Ascending aorta (tissue), 2 donors: ENCODE data around the gene GEMIN7. TPM values are rescaled to one million over a fixed set of nuclear protein-coding genes. Genes with fewer than 3 reads are reported as not detected.

Source experiments
- DNase-seq, 2 donors: peaks; one replicate each; pipeline ENCODE4 v3.0.0-alpha.2; 2019; ENCODE audit warnings: low spot score in 2 of 2
- H3K27ac ChIP-seq, 2 donors: fragments of 200-600 bp; sonication (generic); one replicate each; pipeline ENCODE4 v1.5.1; 2016 to 2017; ENCODE audit warnings: mild to moderate bottlenecking in 1 of 2
- H3K27me3 ChIP-seq: fragments of 200-600 bp; sonication (generic); one replicate; pipeline ENCODE4 v1.5.1; 2017
- H3K36me3 ChIP-seq, 2 donors: fragments of 200-600 bp; sonication (generic); one replicate each; pipeline ENCODE4 v1.5.1; 2016
- H3K4me1 ChIP-seq, 2 donors: fragments of 200-600 bp; sonication (generic); one replicate each; pipeline ENCODE4 v1.5.1; 2016 to 2017; ENCODE audit warnings: mild to moderate bottlenecking in 1 of 2
- H3K4me3 ChIP-seq, 2 donors: fragments of 200-600 bp; sonication (generic); one replicate each; pipeline ENCODE4 v1.5.1; 2016 to 2017; ENCODE audit warnings: mild to moderate bottlenecking in 1 of 2
- H3K9me3 ChIP-seq, 2 donors: fragments of 200-600 bp; sonication (generic); one replicate each; pipeline ENCODE4 v1.5.1; 2016
- CTCF ChIP-seq, 3 experiments: fragments of 200-600 bp in 2 of 3; fragments of 450-650 bp in 1 of 3; sonication (generic) in 2 of 3; IDR thresholded peaks; one replicate each; pipeline ENCODE4 v1.5.1; 2016 to 2019; ENCODE audit warnings: antibody characterized with exemption in 3 of 3, mild to moderate bottlenecking in 1 of 3, moderate library complexity in 1 of 3
- intact Hi-C: fragments of 100-400 bp; cut with DNase I; formaldehyde crosslinking; loops from one replicate; pipeline ENCODE4 v1.15.1; 2023
- total RNA-seq: library from RNA; depleted of rRNA; stranded (reverse); fragments of >200 nt; gene quantifications from one replicate; pipeline ENCODE4 v1.1.0, GENCODE V29; 2016

GEMIN7 gene
- total RNA-seq, 1 donor from 2014 or later: 48.2 TPM

- H3K4me1 ChIP-seq: no peaks in the 10 kb centered on the region
- H3K9me3 ChIP-seq: no peaks in the 10 kb centered on the region
- no peak overlapping the region for H3K4me3 ChIP-seq
- no peaks in the 10 kb centered on the region for H3K27me3 ChIP-seq
- H3K27ac ChIP-seq: no peak overlapping the region
- intact Hi-C loops: no loop called here
- no peak for TF ChIP-seq CTCF (IDR thresholded peaks at IDR 0.05)
- DNase-seq: no peak
- peaks cover 96 to 100% of the 10 kb centered on the region in 2 donors for H3K36me3 ChIP-seq
These were observed 21.6 kb upstream of the GEMIN7 start for GRCh38 chr19:45057444-45057843.

GRCh38 chr19:45058622-45059159, 20.4 kb upstream of the GEMIN7 start:
- intact Hi-C loops: no loop called here
- Histone ChIP-seq H3K4me1 (no peaks in the 10 kb centered on the region), H3K27me3 (no peaks in the 10 kb centered on the region), H3K9me3 (no peaks in the 10 kb centered on the region), H3K36me3 (peaks cover 97 to 100% of the 10 kb centered on the region in 2 donors), H3K27ac (no peak overlapping the region), H3K4me3 (no peak overlapping the region)
- no peak for DNase-seq
- TF ChIP-seq CTCF (IDR thresholded peaks at IDR 0.05): no peak

- Histone ChIP-seq H3K4me3 (no peak overlapping the region), H3K36me3 (peaks cover 97 to 100% of the 10 kb centered on the region in 2 donors), H3K9me3 (no peaks in the 10 kb centered on the region), H3K27ac (no peak overlapping the region), H3K27me3 (no peaks in the 10 kb centered on the region), H3K4me1 (no peaks in the 10 kb centered on the region)
- peak in 1 of 2 donors; percentile 81 for DNase-seq
- intact Hi-C loops: no loop called here
- peak; percentile 72 to 78 (median 77) for TF ChIP-seq CTCF (IDR thresholded peaks at IDR 0.05)
These were observed 19.6 kb upstream of the GEMIN7 start for GRCh38 chr19:45059258-45059965.

GRCh38 chr19:45061965-45062364, 17.1 kb upstream of the GEMIN7 start:
- no peaks in the 10 kb centered on the region for H3K4me1 ChIP-seq
- no peak for DNase-seq
- H3K4me3 ChIP-seq: no peak overlapping the region
- no peak overlapping the region for H3K27ac ChIP-seq
- no peak for TF ChIP-seq CTCF (IDR thresholded peaks at IDR 0.05)
- H3K36me3 ChIP-seq: peaks cover 96% of the 10 kb centered on the region in 2 donors
- intact Hi-C loops: no loop called here
- H3K27me3 ChIP-seq: no peaks in the 10 kb centered on the region
- no peaks in the 10 kb centered on the region for H3K9me3 ChIP-seq

GRCh38 chr19:45063851-45064801, 14.9 kb upstream of the GEMIN7 start:
- no peak for TF ChIP-seq CTCF (IDR thresholded peaks at IDR 0.05)
- Histone ChIP-seq H3K27ac (no peak overlapping the region), H3K4me3 (no peak overlapping the region), H3K9me3 (no peaks in the 10 kb centered on the region), H3K27me3 (no peaks in the 10 kb centered on the region), H3K4me1 (no peaks in the 10 kb centered on the region), H3K36me3 (peaks cover 96% of the 10 kb centered on the region in 2 donors)
- DNase-seq: no peak
- intact Hi-C loops: no loop called here
